ENCODE results near the gene CDH6. TPM values are rescaled to one million over a fixed set of nuclear protein-coding genes. Genes with fewer than 3 reads are reported as not detected.

CDH6 gene
- total and polyA plus RNA-seq, 10 donors, result 0.11 to 2.7 (median 0.60) TPM

DNA sequence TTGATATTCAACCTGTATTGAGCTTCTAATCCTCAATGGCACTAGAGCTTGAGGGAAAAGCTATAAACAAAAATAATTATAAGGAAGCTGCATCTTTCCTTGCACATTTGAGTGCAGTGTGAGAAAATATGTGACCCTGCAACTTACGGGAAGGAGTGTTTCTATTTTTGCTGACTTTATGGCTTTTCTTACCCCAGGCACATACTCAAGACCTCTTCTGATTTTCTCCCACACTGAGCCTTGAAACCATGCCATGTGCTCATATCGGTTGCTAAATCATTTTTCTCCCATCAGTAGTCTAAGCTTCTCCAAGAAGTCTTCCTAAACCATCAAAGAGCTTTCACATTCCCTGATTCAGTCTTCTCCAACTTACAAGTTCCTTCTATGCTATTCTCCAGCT, 91.5 kb downstream of the CDH6 start:
- Histone ChIP-seq H3K27ac (no peak overlapping the region), H3K9me3 (no peaks in the 10 kb centered on the region), H3K4me1 (peaks cover 0 to 5% (median 0%) of the 10 kb centered on the region in 6 donors), H3K27me3 (replicated peaks in 1 of 7) (no peaks in the 10 kb centered on the region), H3K4me3 (no peak overlapping the region), H3K36me3 (no peaks in the 10 kb centered on the region)
- no peak for DNase-seq
- TF ChIP-seq POLR2A (IDR thresholded peaks at IDR 0.05) (no peak), POLR2AphosphoS5 (IDR thresholded peaks at IDR 0.05) (no peak)
- TF ChIP-seq, protein P1, sequence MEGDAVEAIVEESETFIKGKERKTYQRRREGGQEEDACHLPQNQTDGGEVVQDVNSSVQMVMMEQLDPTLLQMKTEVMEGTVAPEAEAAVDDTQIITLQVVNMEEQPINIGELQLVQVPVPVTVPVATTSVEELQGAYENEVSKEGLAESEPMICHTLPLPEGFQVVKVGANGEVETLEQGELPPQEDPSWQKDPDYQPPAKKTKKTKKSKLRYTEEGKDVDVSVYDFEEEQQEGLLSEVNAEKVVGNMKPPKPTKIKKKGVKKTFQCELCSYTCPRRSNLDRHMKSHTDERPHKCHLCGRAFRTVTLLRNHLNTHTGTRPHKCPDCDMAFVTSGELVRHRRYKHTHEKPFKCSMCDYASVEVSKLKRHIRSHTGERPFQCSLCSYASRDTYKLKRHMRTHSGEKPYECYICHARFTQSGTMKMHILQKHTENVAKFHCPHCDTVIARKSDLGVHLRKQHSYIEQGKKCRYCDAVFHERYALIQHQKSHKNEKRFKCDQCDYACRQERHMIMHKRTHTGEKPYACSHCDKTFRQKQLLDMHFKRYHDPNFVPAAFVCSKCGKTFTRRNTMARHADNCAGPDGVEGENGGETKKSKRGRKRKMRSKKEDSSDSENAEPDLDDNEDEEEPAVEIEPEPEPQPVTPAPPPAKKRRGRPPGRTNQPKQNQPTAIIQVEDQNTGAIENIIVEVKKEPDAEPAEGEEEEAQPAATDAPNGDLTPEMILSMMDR (IDR thresholded peaks at IDR 0.05 in 8 of 11, conservative IDR thresholded peaks at IDR 0.05 in 3 of 11), result no peak
- intact Hi-C loops (cut with DNase I; ENCODE audit: low total_unique reads), result no loop called here
- 64 to 75% (median 72%) methylated on average over 2 of the region's 2 CpGs for WGBS, 5 donors

DNA sequence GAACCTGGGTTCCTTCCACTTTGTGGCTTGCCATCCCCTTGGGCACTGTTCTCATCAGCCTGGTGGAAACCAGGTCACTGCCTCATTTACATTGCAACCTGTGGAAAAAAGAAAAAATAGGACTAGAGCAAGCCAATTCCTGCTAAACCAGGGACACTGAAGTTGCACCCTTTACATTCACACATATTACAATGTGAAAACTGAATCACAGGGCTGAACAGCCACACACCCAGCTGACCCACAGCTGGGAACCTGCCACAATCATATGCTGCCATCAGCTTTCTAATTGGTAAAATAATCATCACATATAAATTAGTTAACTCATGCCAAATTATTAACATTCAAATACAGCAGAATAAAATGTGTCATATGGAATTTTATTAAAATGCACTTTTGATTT, 94.5 kb downstream of the CDH6 start:
- Histone ChIP-seq H3K36me3 (no peaks in the 10 kb centered on the region), H3K4me3 (no peak overlapping the region), H3K27me3 (replicated peaks in 1 of 7) (no peaks in the 10 kb centered on the region), H3K27ac (no peak overlapping the region), H3K9me3 (no peaks in the 10 kb centered on the region), H3K4me1 (peaks cover 0 to 5% (median 0%) of the 10 kb centered on the region in 6 donors)
- TF ChIP-seq POLR2A (IDR thresholded peaks at IDR 0.05) (no peak), POLR2AphosphoS5 (IDR thresholded peaks at IDR 0.05) (no peak)
- TF ChIP-seq, protein P1 (IDR thresholded peaks at IDR 0.05 in 8 of 11, conservative IDR thresholded peaks at IDR 0.05 in 3 of 11), result no peak
- intact Hi-C loops (cut with DNase I; ENCODE audit: low total_unique reads), result no loop called here
- no peak for DNase-seq

DNA sequence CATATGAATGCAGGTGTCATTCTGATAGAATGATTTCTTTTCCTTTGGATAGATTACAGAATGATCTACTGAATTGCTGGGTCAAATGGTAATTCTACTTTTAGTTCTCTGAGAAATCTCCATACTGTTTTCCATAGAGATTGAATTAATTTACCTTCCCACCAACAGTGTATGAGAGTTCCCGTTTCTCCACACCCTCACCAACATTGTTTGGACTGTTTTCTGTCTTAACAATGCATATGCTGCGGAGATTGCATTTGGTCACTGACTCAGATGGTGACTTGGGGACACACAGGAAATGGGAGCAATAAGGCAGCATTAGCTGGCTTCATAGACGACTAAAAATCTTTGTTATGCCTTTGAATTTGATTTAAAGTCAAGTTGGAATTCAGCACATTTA, 95.9 kb downstream of the CDH6 start:
- H3K36me3 ChIP-seq, result no peaks in the 10 kb centered on the region
- H3K4me3 ChIP-seq, result no peak overlapping the region
- peaks cover 0 to 5% (median 0%) of the 10 kb centered on the region in 6 donors for H3K4me1 ChIP-seq
- 60 to 77% (median 72%) methylated on average over 3 of the region's 3 CpGs for WGBS, 5 donors
- H3K27ac ChIP-seq, result no peak overlapping the region
- H3K27me3 ChIP-seq (replicated peaks in 1 of 7), result no peaks in the 10 kb centered on the region
- H3K9me3 ChIP-seq, result no peaks in the 10 kb centered on the region
- DNase-seq, result no peak
- TF ChIP-seq, protein P1 (IDR thresholded peaks at IDR 0.05 in 8 of 11, conservative IDR thresholded peaks at IDR 0.05 in 3 of 11), result no peak
- TF ChIP-seq POLR2AphosphoS5 (IDR thresholded peaks at IDR 0.05), result no peak
- TF ChIP-seq POLR2A (IDR thresholded peaks at IDR 0.05), result no peak
- intact Hi-C loops (cut with DNase I; ENCODE audit: low total_unique reads), result no loop called here

DNA sequence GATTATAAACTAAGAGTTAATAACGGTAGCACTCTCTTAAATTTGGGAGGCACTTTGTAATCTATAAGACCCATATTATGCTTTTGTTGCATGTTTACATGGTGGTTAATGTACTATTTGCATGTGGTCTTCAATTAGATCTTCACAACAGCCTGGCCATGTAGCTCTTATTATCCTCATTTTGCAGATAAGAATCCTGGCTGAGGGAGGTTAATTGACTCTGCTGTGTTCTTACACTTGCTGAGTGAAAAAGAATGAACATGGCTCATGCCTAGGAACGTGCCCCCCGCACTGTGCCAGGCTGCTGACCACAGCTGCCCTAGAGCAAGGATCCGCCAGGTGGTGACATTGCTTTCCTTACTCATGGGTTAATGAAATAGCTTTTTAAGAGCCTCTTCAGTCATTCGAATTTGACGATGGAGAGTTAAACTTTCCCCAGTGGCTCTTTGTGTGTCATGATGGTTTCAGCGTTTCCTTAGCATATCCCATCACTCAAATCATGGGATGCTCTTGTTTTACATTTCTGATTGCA, 97.9 kb downstream of the CDH6 start:
- Histone ChIP-seq H3K27ac (no peak overlapping the region), H3K4me3 (no peak overlapping the region), H3K4me1 (no peaks in the 10 kb centered on the region), H3K27me3 (replicated peaks in 1 of 7) (no peaks in the 10 kb centered on the region), H3K9me3 (no peaks in the 10 kb centered on the region), H3K36me3 (no peaks in the 10 kb centered on the region)
- 79 to 90% (median 86%) methylated on average over 7 of the region's 7 CpGs for WGBS, 5 donors
- intact Hi-C loops (cut with DNase I; ENCODE audit: low total_unique reads), result no loop called here
- DNase-seq, result no peak
- TF ChIP-seq, protein P1 (IDR thresholded peaks at IDR 0.05 in 8 of 11, conservative IDR thresholded peaks at IDR 0.05 in 3 of 11), result no peak
- TF ChIP-seq POLR2A (IDR thresholded peaks at IDR 0.05) (no peak), POLR2AphosphoS5 (IDR thresholded peaks at IDR 0.05) (no peak)

All from spleen (tissue), 11 donors.